HG02870 (cell line): Measurements from ENCODE around the gene ZNHIT1.

Source experiments
- ATAC-seq: cut with Tn5 transposase; IDR thresholded peaks from one replicate; pipeline ENCODE4 v1.9.1; 2021; ENCODE audit warnings: mild to moderate bottlenecking, moderate library complexity; ENCODE audit not compliant: unreplicated experiment

Gene ZNHIT1

DNA sequence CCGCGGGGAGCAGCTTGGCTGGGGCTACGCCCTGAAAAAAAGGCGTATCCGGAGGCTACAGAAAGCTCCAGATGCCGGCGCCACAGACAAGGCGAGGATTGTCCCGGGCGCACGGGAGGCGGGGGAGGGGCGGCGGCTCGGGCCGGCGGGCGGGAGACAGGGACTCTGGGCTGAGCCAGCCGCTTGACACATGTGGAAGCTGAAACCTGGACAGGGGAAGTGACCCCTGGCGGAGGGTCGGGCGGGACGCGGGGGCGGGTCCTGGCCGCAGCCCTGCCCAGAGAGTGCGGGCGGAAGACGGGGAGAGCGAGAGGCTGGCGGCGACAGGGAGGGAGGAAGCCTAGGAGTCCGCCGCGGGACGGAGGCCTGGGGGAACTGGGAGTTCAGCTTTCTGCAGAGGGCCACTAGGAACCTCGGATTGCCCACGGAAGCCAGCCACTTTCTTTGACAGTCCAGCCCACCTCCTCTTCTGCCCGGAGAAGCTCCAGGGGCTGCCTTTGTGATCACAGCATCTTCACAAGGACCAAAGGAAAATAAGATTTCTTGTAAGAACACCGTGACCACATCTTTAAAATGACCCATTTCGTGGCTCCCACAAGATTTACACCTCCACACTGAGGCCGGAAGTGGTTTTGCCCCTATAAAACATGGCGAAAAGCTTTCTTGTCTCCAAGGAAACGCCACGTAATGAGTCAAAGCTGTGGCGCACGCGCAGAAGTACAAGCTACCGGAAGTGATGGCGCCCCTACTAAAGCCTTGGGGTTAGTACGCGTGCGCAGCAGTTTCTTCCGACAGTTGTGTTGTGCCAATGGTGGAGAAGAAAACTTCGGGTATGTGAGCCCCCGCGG is at the start of gene ZNHIT1, which contains the start of gene PLOD3:
TSS of gene ZNHIT1 (plus strand) at position 778 of the 848 bp plus-strand sequence. CDS start at position 809, 31 bp downstream.
TSS of gene PLOD3 (minus strand) at position 194 of the 848 bp plus-strand sequence. CDS start 307 bp downstream, outside the sequence.
- peak; percentile 65 for ATAC-seq

DNA sequence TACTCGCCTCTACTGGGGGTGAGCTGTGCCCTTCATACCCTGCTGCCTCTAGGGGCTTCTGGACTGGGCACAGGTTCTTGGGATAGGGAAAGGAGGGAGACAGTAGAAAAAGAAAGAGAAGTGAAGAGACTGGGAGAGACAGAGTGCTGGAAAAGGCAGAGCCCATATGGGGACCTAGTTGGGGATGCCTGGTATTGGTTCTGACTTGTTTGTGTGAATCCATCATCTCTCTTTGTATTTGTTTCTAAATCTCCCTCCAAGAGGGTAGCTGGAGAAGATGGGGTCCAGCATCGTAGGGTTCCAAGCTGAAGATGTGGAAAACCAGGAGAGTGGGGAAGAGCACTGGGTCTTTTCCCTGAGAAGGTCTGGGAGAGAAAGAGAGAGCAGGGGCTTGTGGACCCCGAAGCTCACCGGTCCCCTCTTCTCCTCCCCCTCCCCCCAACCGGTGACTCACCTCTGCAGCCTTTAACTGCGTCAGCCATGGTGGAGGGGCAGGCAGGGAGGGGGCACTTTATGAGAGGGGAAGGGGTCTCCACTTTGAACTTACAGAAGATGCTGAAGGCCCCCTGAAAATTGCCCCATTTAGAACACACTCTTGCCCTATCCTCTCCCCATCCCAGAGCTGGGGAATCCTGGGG is 49.4 kb upstream of the ZNHIT1 start:
- no peak for ATAC-seq

DNA sequence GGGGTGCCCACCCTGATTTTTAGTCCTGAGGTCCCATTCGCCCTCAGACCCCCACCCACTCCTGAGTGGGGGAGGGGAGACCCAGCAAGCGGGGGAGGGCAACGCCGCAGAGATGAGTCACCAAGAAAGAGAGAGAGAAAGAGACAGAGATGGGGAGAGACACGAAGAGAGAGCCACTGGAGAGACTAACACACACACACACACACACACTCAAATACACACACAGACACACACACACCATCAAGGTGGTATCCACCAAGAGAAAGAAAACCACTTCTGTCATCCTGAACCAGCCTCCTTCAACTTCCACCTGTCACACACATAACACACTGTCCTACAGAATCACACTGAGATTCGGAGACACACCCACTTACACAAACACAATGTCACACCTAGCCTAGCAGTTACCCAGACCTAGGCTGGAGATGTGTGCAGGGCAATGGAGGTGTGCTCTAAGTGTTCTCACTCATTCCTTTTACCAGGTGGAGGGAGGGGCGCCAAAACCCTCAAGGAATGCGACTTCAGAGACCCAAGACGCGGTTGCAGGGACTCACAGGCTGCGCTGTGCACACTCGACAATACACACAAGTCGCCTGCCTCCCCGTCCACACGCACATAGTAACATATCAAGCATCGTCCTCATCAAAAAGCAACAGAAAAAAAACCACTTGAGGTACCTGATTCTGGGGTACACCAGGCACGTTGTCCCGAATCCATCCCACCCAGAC is 48.7 kb upstream of the ZNHIT1 start:
- no peak for ATAC-seq

DNA sequence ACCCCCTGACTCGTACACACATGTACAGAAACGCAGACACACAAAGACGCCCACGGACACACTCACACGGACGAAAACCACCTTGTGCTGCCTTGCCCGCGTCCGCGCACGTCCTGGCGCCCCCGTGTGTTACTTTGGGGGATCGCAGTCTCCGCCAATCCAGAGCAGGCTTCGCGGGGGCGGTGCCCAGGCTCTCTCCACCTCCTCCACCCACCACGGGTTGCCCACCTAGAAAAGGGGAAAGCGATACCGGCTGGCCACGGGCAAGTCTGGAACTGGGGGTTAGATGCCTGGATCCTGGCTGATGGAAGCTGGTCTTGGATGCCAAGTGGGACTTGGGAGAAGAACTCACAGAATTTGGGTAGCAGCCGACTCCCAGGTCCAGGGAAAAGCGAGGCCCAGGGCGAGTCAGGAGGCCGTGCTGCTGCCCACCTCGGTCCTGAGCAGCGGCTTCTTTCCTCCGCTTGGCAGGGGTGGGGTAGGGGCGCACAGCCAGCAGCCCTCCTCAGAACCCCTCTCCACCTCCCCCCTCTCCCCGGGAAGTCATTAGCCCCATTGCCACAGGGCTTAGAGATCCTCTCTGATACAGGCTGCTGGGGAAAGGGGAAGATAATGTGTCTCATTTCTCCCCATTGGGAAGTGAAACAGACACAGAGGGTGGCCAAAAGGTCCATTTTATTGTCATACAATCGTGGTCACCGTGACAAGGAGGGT is 48.0 kb upstream of the ZNHIT1 start:
- no peak for ATAC-seq

DNA sequence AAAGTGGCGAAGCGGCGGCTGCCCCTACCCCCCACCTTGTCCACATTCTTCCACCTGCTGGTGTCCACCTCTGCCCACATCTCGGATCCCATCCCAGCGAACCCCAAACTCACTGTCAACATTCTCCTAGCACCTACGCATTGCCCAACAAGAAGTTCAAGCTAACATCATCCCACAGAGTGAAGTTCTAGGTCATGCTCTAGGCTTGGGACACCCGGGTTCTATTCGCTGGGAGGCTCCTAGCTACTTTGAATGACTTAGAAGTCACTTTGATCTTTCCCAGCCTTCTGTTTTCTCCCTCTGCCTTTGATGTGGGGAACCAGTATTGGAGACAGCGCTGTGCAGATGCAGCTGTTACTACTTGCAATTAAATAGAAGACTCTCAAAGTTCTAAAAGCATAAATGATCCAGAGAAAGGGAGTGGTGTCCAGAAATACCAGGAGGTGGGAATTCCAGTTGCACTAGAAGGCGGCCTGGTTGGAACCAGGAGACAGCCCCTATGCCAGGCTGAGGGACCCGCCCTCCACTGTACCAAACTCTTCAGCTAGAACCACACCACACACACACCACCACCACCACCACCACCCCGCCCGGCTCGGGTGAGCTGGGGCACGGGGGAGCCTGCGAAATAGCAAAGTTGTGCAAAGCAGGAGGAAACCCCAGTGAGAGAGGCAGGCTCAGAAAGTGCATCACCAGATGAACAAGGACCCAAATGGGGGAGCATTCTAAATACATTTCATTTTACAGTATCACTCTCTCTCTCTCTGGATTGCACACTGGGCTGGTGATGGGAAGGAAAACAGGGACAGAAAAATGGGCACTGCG is 47.1 kb upstream of the ZNHIT1 start:
- no peak for ATAC-seq

DNA sequence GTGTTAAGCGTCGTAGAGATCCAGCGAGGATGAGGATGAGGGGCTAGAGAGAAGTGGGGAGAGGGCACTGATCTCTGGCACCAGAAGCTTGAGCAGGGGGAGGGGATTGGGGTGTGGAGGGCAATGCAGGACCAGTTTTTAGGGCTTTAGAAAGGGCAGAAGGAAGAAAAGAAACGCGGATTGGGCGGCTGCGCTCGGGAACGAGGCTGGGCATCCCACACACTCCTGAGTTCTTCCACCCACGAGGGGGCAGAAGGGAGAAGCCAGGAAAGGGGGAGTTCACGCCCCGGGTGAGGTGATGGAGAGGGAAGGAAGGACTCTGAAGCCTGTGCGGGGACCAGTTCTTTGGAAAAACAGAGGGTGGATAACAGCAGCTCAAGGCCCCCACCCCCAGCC is 46.5 kb upstream of the ZNHIT1 start:
- ATAC-seq, result no peak

DNA sequence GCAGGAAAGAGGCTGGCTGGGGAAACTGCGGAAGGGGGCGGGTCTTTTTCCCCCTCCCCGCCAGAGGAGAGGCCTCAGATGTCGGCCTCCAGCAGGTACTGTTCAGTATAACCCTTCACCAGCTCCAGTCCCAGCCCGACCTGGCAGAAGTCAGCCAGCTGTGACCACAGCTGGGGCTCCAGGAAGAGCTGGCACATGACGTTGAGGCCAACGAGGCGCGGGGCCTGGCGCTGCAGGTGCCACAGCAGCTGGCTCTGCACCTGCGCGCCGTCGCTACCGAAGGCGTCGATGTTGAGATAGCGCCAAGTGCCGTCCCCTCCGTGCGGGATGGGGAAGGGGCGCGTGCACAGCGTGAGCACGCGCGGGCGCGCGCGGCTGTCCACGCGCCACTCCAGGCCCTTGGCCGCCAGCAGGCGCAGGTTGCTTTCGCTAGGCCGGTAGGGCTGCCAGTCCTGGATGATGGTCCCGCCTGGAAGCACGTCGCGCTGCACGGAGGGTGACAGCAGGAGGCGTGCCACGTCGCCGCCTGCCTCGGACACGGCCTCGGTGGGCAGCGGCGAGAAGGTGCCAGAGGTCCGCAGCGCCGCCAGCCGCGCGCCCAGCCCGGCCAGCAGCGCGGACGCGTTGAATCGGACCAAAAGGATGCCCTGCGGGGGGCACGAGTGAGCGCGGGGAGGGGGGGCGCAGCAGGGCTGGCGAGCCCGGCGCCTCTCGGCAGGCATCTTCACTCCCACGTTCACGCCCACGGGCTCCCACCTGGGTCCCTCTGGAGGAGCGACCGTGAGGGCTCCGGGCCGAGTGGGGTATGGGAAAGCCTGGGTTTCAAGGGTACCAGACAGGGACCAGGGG is 45.7 kb upstream of the ZNHIT1 start:
- no peak for ATAC-seq

DNA sequence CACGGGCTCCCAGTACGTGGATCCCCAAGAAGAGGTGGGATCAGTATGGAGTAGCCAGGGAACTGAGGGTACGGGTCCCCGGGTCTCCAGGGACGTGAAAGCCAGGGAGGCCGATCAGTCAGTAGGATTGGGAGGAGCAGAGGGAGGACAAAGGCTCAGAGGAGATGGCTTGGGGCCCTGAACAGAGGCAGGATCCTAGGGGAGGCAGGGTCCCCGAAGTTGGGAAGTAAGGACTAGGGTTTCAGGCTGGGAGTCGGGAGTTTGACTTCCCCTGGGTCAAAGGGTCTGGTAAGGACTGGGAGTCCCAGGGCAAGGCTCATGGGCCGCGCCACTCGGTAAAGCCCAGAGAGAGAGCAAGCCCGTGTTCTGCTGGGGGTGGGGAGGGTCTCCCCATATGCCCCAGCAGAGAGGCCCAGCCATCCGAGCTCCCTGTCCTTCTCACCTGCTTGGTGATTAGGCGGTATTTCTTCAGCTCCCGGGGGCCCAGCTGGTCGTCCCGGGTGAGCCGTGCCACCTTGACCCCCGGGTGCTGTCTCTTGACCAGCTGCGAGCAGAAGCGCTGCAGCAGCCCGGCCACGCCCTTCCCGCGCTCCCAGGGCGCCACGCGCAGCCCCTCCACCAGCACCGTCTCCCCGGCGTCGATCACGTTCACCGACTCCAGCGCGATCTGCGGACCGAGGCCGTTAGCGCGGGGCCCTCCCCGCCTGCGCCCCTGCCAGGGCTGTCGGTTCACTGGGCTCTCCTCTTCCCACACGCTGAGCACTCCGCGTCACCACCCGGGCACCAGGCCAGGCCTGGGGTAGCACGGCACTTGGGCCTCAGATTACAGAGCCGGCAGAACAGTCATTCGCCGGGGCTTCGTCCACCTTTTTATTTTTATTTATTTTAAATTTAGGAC is 44.9 kb upstream of the ZNHIT1 start:
- no peak for ATAC-seq

DNA sequence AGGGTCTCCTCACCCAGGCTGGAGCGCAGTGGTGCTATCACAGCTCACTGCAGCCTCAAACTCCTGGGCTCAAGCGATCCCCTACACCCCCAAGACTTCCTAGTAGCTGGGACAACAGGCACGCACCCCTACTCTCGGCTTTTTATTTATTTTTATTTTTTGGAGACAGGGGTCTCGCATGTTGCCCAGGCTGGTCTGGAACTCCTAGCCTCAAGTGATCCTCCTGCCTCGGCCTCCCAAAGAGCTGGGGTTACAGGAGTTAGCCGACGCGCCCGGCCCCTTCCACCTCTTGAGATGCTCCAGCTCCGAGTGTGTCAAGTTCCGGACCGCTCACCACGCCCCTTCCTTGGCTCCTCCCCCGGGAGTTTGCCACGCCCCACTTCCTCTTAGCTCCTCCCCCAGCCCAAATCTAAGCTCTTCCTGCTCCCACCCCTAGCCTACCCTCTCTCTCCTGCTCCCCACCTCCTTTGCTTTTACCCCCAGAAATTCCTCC is 44.2 kb upstream of the ZNHIT1 start:
- no peak for ATAC-seq

DNA sequence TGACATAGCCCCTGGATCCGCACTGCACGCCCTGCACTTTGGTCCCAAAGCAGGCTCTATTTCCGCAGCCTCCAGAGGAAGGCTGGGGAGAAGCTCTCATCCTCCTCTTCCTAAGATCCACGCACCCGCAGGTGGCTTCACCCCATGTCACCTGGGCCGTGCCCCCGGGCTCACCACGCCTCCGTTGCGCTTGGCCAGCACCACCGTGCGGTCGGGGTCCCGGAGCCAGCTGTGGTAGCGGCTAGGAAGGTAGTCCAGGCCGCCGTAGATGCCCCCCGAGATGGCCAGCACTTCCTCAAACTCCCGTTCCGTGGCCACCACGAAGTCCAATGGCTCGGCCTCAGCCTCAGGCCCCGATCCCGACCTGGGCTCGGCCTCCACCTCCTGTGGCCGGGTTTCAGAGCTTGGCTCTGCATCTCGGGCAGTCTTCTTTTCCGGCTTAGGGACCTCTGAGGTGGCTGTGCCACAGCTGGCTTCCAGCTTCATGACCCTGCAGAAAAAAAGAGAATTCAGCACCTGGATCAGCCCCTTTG is 43.6 kb upstream of the ZNHIT1 start:
- no peak for ATAC-seq

DNA sequence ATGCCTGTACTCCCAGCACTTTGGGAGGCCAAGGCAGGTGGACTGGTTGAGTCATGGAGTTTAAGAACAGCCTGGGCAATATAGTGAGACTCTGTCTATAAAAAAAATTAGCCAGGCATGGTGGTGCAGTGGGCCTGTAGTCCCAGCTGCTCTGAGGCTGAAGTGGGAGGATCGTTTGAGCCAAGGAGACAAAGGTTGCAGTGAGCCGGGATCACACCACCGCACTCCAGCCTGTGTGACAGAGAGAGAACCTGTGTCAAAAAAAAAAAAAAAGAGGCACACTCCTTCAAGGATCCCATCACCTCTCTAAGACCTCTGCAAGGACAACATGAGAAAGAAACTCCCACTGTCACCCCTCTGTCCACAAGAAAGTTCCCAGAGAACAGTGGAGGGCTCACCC is 42.3 kb upstream of the ZNHIT1 start:
- ATAC-seq, result no peak

DNA sequence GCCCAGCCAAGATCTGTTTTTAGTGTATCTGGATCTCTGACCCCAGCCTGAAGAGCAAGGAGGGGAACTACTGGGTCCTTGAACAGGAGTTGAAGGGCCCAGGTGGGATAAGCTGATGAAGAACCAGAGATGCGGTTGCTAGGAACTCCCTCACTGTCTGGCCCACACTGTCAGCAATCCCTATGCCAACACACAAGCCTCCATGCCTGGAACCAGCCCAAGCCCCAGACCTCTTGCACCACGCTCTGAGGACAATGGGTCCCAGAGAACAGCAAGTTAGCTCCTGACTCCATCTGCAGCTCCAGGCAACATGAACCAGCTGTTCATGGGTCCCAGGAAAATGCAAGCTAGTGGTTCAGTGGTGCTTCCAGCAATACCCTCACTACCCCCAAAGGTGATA is 40.3 kb upstream of the ZNHIT1 start:
- no peak for ATAC-seq

DNA sequence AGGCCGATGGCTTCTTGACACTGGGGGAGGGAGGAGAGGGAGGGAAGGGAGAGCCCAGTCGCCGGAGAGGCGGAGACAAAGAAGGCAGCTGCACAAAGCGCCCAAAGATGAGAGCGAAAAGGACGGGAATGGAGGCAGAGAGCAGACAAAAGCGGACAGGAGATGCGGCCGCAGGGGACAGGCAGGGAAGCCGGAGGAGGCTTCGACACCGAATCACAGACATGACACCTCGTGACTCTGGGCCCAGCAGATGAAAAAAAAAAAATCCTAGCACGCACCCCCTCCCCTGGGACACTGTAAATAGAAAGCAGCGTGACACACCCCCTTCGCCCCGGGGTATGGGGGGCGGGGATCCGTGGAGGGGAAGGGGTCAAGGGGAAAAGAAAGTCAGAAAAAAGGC is 38.8 kb upstream of the ZNHIT1 start:
- ATAC-seq, result no peak

DNA sequence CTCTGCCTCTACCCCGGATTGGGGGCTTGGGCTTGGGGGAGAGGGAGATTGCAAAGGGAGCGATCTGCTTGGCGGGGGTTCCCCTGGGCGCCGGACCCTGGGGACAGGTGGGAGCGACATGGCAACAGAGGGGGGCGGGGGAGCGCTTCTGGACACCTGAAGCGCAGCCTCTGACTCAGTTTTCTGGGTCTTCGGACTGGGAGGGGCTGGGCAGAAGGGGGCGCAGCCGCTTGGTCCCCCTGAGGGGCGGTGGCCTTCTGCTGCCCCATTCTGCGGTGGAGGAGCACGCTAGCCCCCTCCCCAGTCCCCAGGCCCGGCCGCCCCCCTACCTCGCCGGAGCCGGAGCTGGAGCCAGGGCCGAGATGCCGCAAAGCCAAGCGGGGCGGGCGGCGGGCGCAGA is 38.3 kb upstream of the ZNHIT1 start:
- no peak for ATAC-seq

DNA sequence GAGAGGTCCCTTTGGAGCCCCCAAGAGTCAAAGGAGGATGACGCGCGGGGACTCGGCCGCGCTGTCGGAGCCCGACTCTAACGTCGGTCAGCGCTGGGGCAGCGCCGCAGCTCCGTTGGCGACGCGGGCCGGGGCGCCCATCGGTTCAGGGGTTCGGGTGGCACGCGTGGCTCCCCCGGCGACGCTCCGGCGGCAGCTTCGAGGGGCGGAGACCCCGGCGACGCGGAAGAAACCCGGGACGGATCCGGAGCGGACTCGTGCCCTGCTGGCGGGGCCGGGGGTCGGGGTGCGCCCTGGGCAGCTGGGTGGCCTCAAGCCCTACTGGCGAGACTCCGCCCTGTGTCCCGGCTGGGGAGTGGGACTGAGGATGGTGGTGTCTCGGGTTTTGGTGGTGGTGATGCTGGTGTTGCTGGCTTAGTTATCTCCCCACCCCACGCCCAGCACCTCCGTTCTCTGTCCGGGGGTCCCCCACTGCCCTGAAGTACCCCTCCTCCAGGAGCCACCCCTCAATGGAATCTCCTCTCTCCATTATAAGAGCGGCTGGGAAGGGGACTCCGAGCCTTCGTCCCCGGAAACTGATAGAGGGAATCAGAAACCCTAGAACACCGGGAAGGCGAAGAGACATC is 37.7 kb upstream of the ZNHIT1 start, which contains the start of gene NAT16:
TSS of gene NAT16 (minus strand) at position 164 of the 626 bp plus-strand sequence. CDS start 5,486 bp downstream, outside the sequence.
- no peak for ATAC-seq

DNA sequence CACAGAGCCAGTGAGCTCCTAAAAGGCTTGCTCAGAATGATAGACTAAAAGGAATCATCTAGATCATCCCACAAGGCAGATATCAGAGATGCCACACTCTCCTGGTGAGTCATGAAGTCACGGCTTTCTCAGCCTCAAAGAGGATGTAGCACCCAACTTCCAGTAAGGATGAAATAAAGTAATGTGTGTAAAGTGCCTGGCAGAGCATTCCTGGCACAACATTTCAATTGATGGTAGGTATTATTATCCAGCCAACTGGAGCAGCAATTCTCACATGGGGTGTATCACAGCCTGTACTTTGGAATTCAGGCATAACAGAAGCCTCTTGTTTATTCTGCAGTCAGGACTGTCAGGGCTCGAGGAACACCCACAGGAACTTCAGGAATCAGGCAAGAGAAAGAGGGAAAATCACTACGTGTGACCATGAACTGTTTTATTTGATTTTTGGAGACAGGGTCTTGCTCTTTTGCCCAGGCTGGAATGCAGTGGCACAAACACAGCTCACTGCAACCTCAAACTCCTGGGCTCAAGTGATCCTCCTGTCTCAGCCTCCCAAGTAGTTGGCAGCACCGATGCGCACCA is 32.6 kb upstream of the ZNHIT1 start:
- ATAC-seq, result no peak

DNA sequence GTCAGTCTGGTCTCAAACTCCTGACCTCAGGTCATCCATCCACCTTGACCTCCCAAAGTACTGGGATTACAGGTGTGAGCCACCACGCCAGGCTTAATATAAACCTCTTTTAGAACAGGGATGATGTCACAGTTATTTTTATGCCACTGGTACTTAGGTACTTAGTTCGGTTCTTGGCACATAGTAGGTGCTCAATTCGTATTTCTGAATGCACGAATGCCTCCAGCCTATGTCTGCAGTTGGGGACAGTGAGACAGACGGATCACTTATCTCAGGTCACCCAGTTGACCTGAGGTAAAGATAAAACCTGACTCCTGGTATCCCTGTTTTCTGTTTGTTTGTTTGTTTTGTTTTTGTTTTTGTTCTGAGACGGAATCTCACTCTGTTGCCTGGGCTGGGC is 31.8 kb upstream of the ZNHIT1 start:
- ATAC-seq, result no peak
